SU-DHL-6 (cell line): ENCODE data around the gene B3GALT5.

Experiments
- H2AFZ ChIP-seq: fragments of 200-600 bp; sonication (generic); 2 replicates; pipeline ENCODE4 v1.6.1; 2014; ENCODE audit warnings: low read depth, mild to moderate bottlenecking, moderate library complexity, mixed read lengths, antibody characterized with exemption, low read length; ENCODE audit not compliant: severe bottlenecking
- H3F3A ChIP-seq: fragments of 200-600 bp; shearing (Covaris generic); 2 replicates; pipeline ENCODE4 v1.6.0; 2016; ENCODE audit warnings: antibody characterized with exemption, mild to moderate bottlenecking; ENCODE audit not compliant: insufficient read depth
- H3K27ac ChIP-seq: fragments of 200-600 bp; sonication (generic); 2 replicates; pipeline ENCODE4 v1.5.1; 2016; ENCODE audit warnings: low read depth, mild to moderate bottlenecking, low read length, moderate library complexity, mixed read lengths
- H3K27me3 ChIP-seq: fragments of 200-600 bp; sonication (generic), shearing (Covaris generic); 2 replicates; pipeline ENCODE4 v1.6.0; 2014; ENCODE audit warnings: mild to moderate bottlenecking, low read length
- H3K36me3 ChIP-seq: fragments of 200-600 bp; sonication (generic); 2 replicates; pipeline ENCODE4 v1.6.1; 2014; ENCODE audit warnings: mild to moderate bottlenecking, low read length, mixed read lengths
- H3K4me2 ChIP-seq: fragments of 300-600, 200-600 bp; shearing (Covaris generic), sonication (generic); 2 replicates; pipeline ENCODE4 v1.6.0; 2014; ENCODE audit warnings: low read length, low read depth, mild to moderate bottlenecking; ENCODE audit not compliant: poor library complexity, severe bottlenecking
- H3K4me3 ChIP-seq: fragments of 200-600 bp; sonication (generic); 2 replicates; pipeline ENCODE4 v1.5.1; 2014; ENCODE audit warnings: antibody characterized with exemption, low read length, mild to moderate bottlenecking, mixed read lengths; ENCODE audit not compliant: insufficient read depth, poor library complexity, severe bottlenecking
- H3K79me2 ChIP-seq: fragments of 200-600 bp; sonication (generic); 2 replicates; pipeline ENCODE4 v1.6.1; 2014; ENCODE audit warnings: mild to moderate bottlenecking, low read length, moderate library complexity; ENCODE audit not compliant: insufficient read depth
- H3K9ac ChIP-seq: fragments of 200-600 bp; sonication (generic); 2 replicates; pipeline ENCODE4 v1.7.0; 2014; ENCODE audit warnings: mild to moderate bottlenecking, low read length
- H3K9me2 ChIP-seq: fragments of 200-600 bp; sonication (generic); replicated peaks from 2 replicates; pipeline ENCODE4 v1.6.1; 2014; ENCODE audit warnings: low read length; ENCODE audit not compliant: insufficient read depth
- H3K9me3 ChIP-seq: fragments of 200-600 bp; sonication (generic); 2 replicates; pipeline ENCODE4 v1.6.1; 2014; ENCODE audit warnings: low read length, mixed read lengths; ENCODE audit not compliant: insufficient read depth
- H4K20me1 ChIP-seq: fragments of 200-600 bp; sonication (generic); 2 replicates; pipeline ENCODE4 v1.6.1; 2014; ENCODE audit warnings: low read depth, mild to moderate bottlenecking, antibody characterized with exemption, low read length, moderate library complexity, mixed read lengths
- EZH2phosphoT487 ChIP-seq: fragments of 200-600 bp; sonication (generic), shearing (Covaris generic); conservative IDR thresholded peaks from 2 replicates; pipeline ENCODE4 v1.6.1; 2018; ENCODE audit warnings: mild to moderate bottlenecking, antibody characterized with exemption, low read length, moderate library complexity, mixed read lengths
- TF ChIP-seq, protein P1 (sequence below): fragments of 200-600 bp; sonication (generic); IDR thresholded peaks from one replicate; pipeline ENCODE4 v1.5.1; 2017; ENCODE audit warnings: antibody characterized with exemption, mild to moderate bottlenecking, low read length, moderate library complexity; ENCODE audit not compliant: insufficient read depth, poor library complexity, severe bottlenecking

Gene B3GALT5

DNA sequence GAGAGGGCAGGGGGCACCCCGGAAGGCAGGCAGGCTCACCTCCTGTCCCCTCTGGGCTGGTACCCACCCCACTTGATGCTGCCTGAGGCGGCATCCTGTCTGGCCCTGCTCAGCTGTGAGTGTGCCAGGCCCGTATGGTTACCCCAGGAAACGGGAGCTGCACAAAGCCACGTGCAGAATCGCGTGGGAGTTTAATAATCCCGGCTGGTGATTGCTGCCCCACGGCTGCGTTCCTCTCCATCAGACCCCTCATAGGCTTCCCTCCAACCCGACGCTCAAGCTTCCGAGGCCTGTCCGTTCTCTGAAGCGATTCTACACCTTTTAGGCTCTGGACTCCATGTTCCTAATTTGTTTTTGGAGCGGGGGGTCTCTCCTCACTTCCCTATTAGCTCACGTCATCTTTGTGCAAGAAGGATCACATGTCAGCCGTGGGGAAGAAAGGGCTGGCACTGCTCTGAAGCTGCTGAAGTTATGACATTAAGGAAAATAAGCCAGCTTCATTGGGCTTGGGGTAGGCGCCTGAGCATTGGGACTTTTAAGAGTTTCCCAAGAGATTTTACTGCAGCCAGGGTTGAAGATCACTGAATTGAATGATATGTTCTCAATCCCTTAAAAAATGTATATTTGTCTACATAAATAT lies 1.1 kb upstream of the B3GALT5 start:
- Histone ChIP-seq H3K27ac (no peak overlapping the region), H2AFZ (no peak overlapping the region), H3K27me3 (no peaks in the 10 kb centered on the region), H3K4me2 (no peak overlapping the region), H3K4me3 (no peak overlapping the region), H3K9ac (no peak overlapping the region), H3K36me3 (no peaks in the 10 kb centered on the region), H3F3A (no peaks in the 10 kb centered on the region), H3K79me2 (no peaks in the 10 kb centered on the region), H3K9me2 (no peaks in the 10 kb centered on the region), H3K9me3 (no peaks in the 10 kb centered on the region), H4K20me1 (no peaks in the 10 kb centered on the region)
- TF ChIP-seq EZH2phosphoT487 = no peak
- TF ChIP-seq, protein P1, sequence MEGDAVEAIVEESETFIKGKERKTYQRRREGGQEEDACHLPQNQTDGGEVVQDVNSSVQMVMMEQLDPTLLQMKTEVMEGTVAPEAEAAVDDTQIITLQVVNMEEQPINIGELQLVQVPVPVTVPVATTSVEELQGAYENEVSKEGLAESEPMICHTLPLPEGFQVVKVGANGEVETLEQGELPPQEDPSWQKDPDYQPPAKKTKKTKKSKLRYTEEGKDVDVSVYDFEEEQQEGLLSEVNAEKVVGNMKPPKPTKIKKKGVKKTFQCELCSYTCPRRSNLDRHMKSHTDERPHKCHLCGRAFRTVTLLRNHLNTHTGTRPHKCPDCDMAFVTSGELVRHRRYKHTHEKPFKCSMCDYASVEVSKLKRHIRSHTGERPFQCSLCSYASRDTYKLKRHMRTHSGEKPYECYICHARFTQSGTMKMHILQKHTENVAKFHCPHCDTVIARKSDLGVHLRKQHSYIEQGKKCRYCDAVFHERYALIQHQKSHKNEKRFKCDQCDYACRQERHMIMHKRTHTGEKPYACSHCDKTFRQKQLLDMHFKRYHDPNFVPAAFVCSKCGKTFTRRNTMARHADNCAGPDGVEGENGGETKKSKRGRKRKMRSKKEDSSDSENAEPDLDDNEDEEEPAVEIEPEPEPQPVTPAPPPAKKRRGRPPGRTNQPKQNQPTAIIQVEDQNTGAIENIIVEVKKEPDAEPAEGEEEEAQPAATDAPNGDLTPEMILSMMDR = no peak

DNA sequence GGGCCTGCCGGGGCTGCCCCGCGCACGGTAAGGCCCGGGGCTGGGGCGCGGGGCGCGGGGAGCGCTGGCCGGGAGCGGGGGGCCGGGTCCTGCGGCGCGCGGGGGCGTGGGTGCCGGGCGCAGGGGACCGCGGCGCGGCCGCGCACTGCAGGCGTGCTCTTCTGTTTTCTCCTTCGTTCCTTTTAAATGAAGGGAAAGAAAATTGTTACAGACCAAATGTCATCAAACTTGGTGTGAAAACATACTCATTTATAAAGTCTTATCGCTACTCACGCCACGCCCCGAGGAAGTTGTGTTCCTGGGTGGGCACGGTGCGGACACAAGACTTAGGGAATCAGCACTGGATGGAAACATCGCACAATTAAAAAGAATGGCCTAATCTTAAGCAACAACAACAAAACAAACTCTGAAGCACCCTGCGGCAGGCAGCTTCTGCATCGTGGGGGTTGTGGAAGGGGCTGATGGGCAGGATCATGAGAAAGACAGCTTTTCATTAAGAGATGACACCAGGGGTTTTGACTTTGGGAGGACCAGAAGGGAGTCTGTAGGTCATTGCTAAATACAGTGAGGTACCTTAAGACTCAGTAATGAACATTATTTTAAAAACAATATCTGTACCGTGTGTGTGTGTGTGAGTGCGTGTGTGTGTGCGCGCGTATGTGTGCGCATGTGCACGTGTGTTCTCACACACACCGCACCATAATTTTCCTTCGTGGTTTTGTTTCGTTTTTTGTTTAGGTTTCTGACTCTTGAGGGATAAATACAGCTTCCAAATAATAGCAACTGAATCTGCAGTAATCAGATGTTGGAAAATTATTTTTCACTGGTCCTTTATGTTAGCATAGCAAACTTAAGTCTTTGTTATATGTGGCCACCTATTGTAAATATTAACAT lies 548 bp downstream of the B3GALT5 start:
- Histone ChIP-seq H3F3A (no peaks in the 10 kb centered on the region), H3K27ac (no peak overlapping the region), H3K27me3 (no peaks in the 10 kb centered on the region), H4K20me1 (no peaks in the 10 kb centered on the region), H3K79me2 (no peaks in the 10 kb centered on the region), H2AFZ (no peak overlapping the region), H3K9me3 (no peaks in the 10 kb centered on the region), H3K9ac (no peak overlapping the region), H3K4me3 (no peak overlapping the region), H3K9me2 (no peaks in the 10 kb centered on the region), H3K36me3 (no peaks in the 10 kb centered on the region), H3K4me2 (no peak overlapping the region)
- no peak for TF ChIP-seq EZH2phosphoT487
- TF ChIP-seq, protein P1 = no peak

DNA sequence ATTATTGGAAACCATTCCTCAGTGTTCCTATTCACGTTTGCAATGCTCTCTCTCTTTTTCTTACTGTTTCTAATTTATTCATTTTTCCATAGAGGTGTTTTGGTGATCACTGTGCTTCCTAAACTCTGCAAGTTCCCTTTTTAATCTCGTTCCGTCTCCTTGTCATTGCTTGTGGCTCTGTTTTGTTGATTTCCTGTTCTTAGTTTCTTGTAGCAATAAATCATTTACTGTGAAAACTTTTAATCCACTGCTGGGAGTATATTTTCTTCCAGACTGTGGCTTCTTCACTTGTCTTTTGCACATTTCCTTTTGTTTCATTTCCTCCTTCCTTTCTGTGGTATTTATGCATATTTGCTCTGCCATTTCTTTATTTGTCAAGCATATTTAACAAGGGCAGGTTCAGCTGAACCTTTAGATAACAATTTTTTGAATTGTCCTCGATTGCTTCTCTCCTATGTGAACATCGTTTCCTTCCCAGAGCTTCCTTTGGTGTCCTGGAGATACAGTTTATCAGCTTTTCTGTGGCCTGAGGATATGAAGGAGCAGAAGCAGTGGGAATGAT lies 3.6 kb downstream of the B3GALT5 start:
- Histone ChIP-seq H3K9me2 (no peaks in the 10 kb centered on the region), H3K79me2 (no peaks in the 10 kb centered on the region), H3K4me2 (no peak overlapping the region), H3K4me3 (no peak overlapping the region), H3K9ac (no peak overlapping the region), H4K20me1 (no peaks in the 10 kb centered on the region), H3K9me3 (no peaks in the 10 kb centered on the region), H3F3A (no peaks in the 10 kb centered on the region), H3K27ac (no peak overlapping the region), H3K36me3 (no peaks in the 10 kb centered on the region), H2AFZ (no peak overlapping the region), H3K27me3 (no peaks in the 10 kb centered on the region)
- TF ChIP-seq, protein P1 = no peak
- no peak for TF ChIP-seq EZH2phosphoT487
